HG03521 (cell line): ENCODE measurements around the gene SVIL.
"Not testable (repeated sequence)": the region's sequence is repeated elsewhere in the genome, so short reads cannot be mapped to it uniquely, and the experiment has no call there.

Experiments used
- ATAC-seq: cut with Tn5 transposase; IDR thresholded peaks from one replicate; pipeline ENCODE4 v1.9.1; 2021; ENCODE audit warnings: mild to moderate bottlenecking, moderate library complexity; ENCODE audit not compliant: unreplicated experiment

SVIL gene

GRCh38 chr10:29607576-29607975 lies 27.2 kb downstream of the SVIL start:
- ATAC-seq = no peak

GRCh38 chr10:29606693-29607092 lies 28.1 kb downstream of the SVIL start:
- not testable (repeated sequence) for ATAC-seq

- ATAC-seq = no peak
Observed at GRCh38 chr10:29604291-29604825, 30.4 kb downstream of the SVIL start.

- no peak for ATAC-seq
Observed at GRCh38 chr10:29603223-29603896, 31.4 kb downstream of the SVIL start.

GRCh38 chr10:29600821-29601220 lies 34.0 kb downstream of the SVIL start:
- ATAC-seq = no peak

GRCh38 chr10:29600067-29600466 lies 34.7 kb downstream of the SVIL start:
- no peak for ATAC-seq

- no peak for ATAC-seq
Observed at GRCh38 chr10:29598851-29599311, 35.9 kb downstream of the SVIL start.

GRCh38 chr10:29596826-29597225 lies 37.9 kb downstream of the SVIL start:
- no peak for ATAC-seq

- ATAC-seq = no peak
Observed at GRCh38 chr10:29596356-29596755, 38.4 kb downstream of the SVIL start.

- no peak for ATAC-seq
Observed at GRCh38 chr10:29595636-29596225, 39.0 kb downstream of the SVIL start.

GRCh38 chr10:29595146-29595545 lies 39.6 kb downstream of the SVIL start:
- ATAC-seq = no peak

GRCh38 chr10:29591651-29591968 lies 43.2 kb downstream of the SVIL start:
- no peak for ATAC-seq

GRCh38 chr10:29590915-29591650 lies 43.7 kb downstream of the SVIL start:
- no peak for ATAC-seq

GRCh38 chr10:29588629-29589421 lies 45.9 kb downstream of the SVIL start:
- ATAC-seq = no peak

GRCh38 chr10:29587750-29588628 lies 46.8 kb downstream of the SVIL start:
- ATAC-seq = not testable (repeated sequence)

GRCh38 chr10:29587102-29587749 lies 47.5 kb downstream of the SVIL start:
- ATAC-seq = not testable (repeated sequence)

GRCh38 chr10:29586509-29586908 lies 48.3 kb downstream of the SVIL start:
- ATAC-seq = no peak

- ATAC-seq = no peak
Observed at GRCh38 chr10:29585488-29585976, 49.2 kb downstream of the SVIL start.

GRCh38 chr10:29584436-29584835 lies 50.3 kb downstream of the SVIL start:
- no peak for ATAC-seq
